GM12873 (cell line): ENCODE results near the gene ABCB11.

ENCODE experiments used
- TF ChIP-seq, protein P1 (sequence below): IDR thresholded peaks from 2 replicates; pipeline ENCODE4 v1.5.1; 2012; ENCODE audit warnings: low read depth, mild to moderate bottlenecking, moderate library complexity, low read length, control low read depth; ENCODE audit not compliant: insufficient read depth; ENCODE audit errors: missing control alignments

ABCB11 gene

DNA sequence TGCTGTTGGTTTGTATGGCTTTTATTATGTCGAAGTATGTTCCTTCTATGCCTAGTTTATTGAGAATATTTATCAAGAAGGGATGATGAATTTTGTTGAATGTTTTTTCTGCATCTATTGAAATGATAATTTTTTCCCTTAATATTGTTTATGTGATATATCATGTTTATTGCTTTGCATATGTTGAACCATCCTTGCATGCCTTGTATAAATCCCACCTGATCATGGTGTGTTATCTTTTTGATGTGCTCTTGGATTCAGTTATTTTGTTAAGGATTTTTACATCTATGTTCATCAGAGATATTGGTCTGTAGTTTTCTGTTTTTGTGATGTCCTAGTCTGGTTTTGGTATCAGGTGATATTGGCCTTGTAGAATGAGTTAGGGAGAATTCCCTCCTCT is 79.3 kb downstream of the ABCB11 start:
- TF ChIP-seq, protein P1, sequence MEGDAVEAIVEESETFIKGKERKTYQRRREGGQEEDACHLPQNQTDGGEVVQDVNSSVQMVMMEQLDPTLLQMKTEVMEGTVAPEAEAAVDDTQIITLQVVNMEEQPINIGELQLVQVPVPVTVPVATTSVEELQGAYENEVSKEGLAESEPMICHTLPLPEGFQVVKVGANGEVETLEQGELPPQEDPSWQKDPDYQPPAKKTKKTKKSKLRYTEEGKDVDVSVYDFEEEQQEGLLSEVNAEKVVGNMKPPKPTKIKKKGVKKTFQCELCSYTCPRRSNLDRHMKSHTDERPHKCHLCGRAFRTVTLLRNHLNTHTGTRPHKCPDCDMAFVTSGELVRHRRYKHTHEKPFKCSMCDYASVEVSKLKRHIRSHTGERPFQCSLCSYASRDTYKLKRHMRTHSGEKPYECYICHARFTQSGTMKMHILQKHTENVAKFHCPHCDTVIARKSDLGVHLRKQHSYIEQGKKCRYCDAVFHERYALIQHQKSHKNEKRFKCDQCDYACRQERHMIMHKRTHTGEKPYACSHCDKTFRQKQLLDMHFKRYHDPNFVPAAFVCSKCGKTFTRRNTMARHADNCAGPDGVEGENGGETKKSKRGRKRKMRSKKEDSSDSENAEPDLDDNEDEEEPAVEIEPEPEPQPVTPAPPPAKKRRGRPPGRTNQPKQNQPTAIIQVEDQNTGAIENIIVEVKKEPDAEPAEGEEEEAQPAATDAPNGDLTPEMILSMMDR, result no peak

DNA sequence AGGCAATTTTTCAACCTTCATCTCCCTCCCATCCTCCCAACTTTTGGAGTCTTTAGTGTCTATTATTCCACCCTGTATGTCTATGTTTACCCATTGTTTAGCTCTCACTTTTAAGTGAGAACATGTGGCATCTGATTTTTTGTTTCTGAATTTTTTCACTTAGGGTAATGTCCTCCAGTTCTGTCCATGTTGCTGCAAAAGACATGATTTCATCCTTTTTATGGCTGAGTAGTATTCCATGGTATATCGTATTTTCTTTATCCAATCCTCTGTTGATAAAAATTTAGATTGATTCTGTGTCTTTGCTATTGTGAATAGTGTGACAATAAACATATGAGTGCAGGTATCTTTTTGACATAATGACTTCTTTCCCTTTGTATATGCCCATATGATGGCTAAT is 81.8 kb downstream of the ABCB11 start:
- TF ChIP-seq, protein P1, result no peak

DNA sequence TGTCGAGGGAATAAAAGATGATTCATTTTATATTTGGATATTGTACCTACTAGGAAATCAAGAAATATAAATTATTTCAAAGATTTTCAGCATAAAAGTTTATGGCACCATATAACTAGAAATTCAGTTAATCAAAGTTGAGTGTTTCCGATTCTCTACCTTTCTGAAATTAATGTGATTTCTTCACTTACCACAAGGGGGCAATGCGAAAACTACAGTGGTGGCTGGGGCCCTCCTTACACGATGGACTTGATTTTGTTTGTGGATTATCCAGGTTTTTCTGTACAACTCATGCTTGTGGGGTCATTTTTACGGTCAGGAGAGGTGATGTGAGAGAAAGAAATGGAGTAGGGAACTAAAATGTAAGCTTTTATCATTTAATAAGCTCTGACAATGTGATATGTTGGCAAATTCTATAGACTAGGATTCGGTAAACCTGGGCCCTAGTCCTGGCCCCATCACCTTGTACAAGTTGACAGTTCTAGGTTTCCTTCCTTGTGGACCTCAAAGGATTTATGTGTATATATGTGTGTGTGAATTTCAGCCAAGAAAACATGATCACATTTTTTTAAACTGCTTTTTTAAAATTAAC is 82.4 kb downstream of the ABCB11 start:
- TF ChIP-seq, protein P1, result peak; percentile 64

DNA sequence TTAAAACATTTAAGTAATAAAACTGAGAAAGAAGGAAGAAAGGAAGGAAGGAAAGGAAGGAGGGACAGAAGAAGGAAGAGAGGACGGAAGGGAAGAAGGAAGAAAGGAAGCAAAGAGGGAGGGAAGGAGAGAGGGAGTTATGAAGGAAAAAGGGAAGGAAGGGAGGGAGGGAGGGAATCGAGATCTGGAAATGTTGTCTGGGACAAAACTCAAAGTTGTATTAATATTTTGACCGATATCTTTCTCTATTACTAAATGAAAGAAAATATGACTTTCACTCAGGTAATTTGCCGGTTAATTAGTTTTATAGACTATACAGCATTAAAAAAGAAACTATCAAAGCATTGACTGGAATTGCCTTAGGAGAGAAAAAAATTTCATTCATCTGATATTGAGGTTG is 85.6 kb downstream of the ABCB11 start:
- TF ChIP-seq, protein P1, result no peak

DNA sequence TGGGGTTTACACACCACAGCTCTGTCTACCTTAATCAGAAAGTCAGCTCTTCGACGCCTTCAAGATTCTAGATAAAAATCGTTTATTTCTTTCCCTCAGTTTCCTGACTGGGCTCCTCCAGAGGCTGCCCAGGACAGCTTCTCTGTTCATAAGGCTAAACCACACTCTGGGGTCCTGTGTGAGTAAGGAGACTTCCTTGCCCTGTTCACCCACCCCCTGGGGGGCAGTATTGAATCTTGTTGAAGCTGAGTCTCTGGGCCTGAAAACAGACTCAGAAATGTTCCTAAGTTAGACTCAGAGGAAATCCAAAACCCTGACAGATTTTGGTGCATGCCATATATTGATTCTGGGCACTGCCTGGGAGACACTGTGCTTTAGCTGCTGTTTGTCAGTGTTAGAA is 87.1 kb downstream of the ABCB11 start:
- TF ChIP-seq, protein P1, result peak; percentile 5

DNA sequence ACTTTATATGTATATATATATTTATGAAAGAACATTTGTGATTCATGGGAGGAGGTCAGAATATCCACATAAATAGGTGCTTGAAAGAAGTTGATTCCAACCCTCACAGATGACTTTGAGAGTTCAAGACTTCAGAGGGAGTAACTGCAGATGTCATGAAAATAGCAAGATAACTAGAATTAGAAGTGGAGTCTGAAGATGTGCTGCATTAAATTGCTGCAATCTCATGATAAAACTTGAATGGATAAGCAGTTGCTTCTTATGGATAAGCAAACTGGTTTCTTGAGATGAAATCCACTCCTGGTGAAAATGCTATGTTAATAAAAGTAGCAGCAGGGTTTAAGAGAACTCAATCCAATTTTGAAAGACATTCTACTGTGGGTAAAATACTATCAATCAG is 89.8 kb downstream of the ABCB11 start:
- TF ChIP-seq, protein P1, result no peak

DNA sequence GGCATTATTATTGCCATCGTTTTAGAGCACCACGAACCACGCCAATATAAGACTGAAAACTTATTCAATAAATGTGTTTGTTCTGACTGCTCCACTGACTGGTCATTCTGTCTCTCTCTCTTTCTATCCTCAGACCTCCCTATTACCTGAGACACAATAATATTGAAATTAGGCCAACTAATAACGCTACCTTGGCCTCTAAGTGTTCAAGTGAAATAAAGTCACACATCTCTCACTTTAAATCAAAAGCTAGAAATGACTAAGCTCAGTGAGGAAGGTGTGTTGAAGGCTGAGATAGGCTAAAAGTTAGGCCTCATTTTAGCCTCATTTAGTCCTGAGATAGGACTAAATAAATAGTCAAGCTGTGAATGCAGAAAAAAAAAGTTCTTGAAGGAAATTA is 91.2 kb downstream of the ABCB11 start:
- TF ChIP-seq, protein P1, result no peak
